GM23338 (cell line): ENCODE results near the gene INPP4A. TPM values are rescaled to one million over a fixed set of nuclear protein-coding genes. Genes with fewer than 3 reads are reported as not detected.

ENCODE experiments used
- ATAC-seq: fragments of 200-7000 bp; cut with Tn5 transposase; 3 replicates; pipeline ENCODE4 v1.9.1; 2020
- DNase-seq: peaks from one replicate; pipeline ENCODE4 v3.0.0-alpha.2; 2015; ENCODE audit warnings: low spot score
- H2AFZ ChIP-seq: fragments of 200-600 bp; sonication (generic); 2 replicates; pipeline ENCODE4 v1.8.0; 2016; ENCODE audit warnings: antibody characterized with exemption, mild to moderate bottlenecking, moderate library complexity
- H3F3A ChIP-seq: fragments of 200-600 bp; sonication (generic); replicated peaks from 2 replicates; pipeline ENCODE4 v1.8.0; 2017; ENCODE audit warnings: antibody characterized with exemption, mixed run types, low read depth
- H3K27ac ChIP-seq: fragments of 200-600 bp; sonication (generic); 2 replicates; pipeline ENCODE4 v1.6.1; 2016; ENCODE audit warnings: low read depth
- H3K27me3 ChIP-seq: fragments of 200-600 bp; sonication (generic); 2 replicates; pipeline ENCODE4 v1.8.0; 2016; ENCODE audit warnings: mild to moderate bottlenecking, mixed run types, moderate library complexity; ENCODE audit not compliant: insufficient read depth
- H3K36me3 ChIP-seq: fragments of 200-600 bp; sonication (generic); 2 replicates; pipeline ENCODE4 v1.8.0; 2016; ENCODE audit warnings: mild to moderate bottlenecking; ENCODE audit not compliant: insufficient read depth
- H3K4me1 ChIP-seq: fragments of 200-600 bp; sonication (generic); 2 replicates; pipeline ENCODE4 v1.8.0; 2016; ENCODE audit warnings: mild to moderate bottlenecking, moderate library complexity; ENCODE audit not compliant: insufficient read depth
- H3K4me2 ChIP-seq: fragments of 200-600 bp; sonication (generic); 2 replicates; pipeline ENCODE4 v1.7.1; 2017; ENCODE audit warnings: mixed run types
- H3K4me3 ChIP-seq: fragments of 200-600 bp; sonication (generic); 2 replicates; pipeline ENCODE4 v1.6.1; 2016; ENCODE audit warnings: mixed run types
- H3K79me2 ChIP-seq: fragments of 200-600 bp; sonication (generic); replicated peaks from 2 replicates; pipeline ENCODE4 v1.8.0; 2017; ENCODE audit warnings: mild to moderate bottlenecking; ENCODE audit not compliant: insufficient read depth
- H3K9me2 ChIP-seq: fragments of 200-600 bp; sonication (generic); 2 replicates; pipeline ENCODE4 v1.8.0; 2017; ENCODE audit not compliant: insufficient read depth
- H4K20me1 ChIP-seq: fragments of 200-600 bp; sonication (generic); replicated peaks from 2 replicates; pipeline ENCODE4 v1.8.0; 2017; ENCODE audit warnings: mild to moderate bottlenecking; ENCODE audit not compliant: insufficient read depth
- H3K27ac Mint-ChIP-seq: 2 replicates; pipeline ENCODE4 v1.8.0; 2020; ENCODE audit warnings: inconsistent platforms, mild to moderate bottlenecking, moderate library complexity, mixed read lengths
- H3K27me3 Mint-ChIP-seq: 3 replicates; pipeline ENCODE4 v1.8.0; 2022; ENCODE audit warnings: low read depth, mild to moderate bottlenecking, moderate library complexity, mixed read lengths, inconsistent platforms; ENCODE audit not compliant: insufficient read depth, poor library complexity
- H3K36me3 Mint-ChIP-seq: 3 replicates; pipeline ENCODE4 v1.8.0; 2021; ENCODE audit warnings: low read depth, mild to moderate bottlenecking, inconsistent platforms, moderate library complexity, mixed read lengths
- H3K4me1 Mint-ChIP-seq: 3 replicates; pipeline ENCODE4 v1.8.0; 2020; ENCODE audit warnings: mild to moderate bottlenecking, inconsistent platforms, mixed read lengths
- H3K4me3 Mint-ChIP-seq: 3 replicates; pipeline ENCODE4 v1.8.0; 2021; ENCODE audit warnings: moderate library complexity, mild to moderate bottlenecking, inconsistent platforms, mixed read lengths
- H3K9me3 Mint-ChIP-seq: 3 replicates; pipeline ENCODE4 v1.8.0; 2020; ENCODE audit warnings: moderate library complexity, mild to moderate bottlenecking, inconsistent platforms, mixed read lengths
- EZH2 ChIP-seq: fragments of 200-600 bp; sonication (generic); IDR thresholded peaks from one replicate; pipeline ENCODE4 v1.8.0; 2017; ENCODE audit warnings: antibody characterized with exemption, mild to moderate bottlenecking, low read depth; ENCODE audit not compliant: unreplicated experiment
- JUNB ChIP-seq: IDR thresholded peaks from one replicate; pipeline ENCODE4 v1.6.1; 2016; ENCODE audit warnings: antibody characterized with exemption; ENCODE audit not compliant: unreplicated experiment
- NANOG ChIP-seq: IDR thresholded peaks from 2 replicates; pipeline ENCODE4 v1.6.1; 2016; ENCODE audit warnings: antibody characterized with exemption, borderline replicate concordance
- REST ChIP-seq: IDR thresholded peaks from one replicate; pipeline ENCODE4 v1.6.1; 2018; ENCODE audit warnings: antibody characterized with exemption; ENCODE audit not compliant: unreplicated experiment
- ZNF114 ChIP-seq: fragments of 250-450 bp; sonication (Bioruptor Pico); IDR thresholded peaks from 2 replicates; pipeline ENCODE4 v1.5.0; 2020; ENCODE audit warnings: mild to moderate bottlenecking, moderate library complexity
- ZNF462 ChIP-seq: fragments of 250-450 bp; sonication (Bioruptor Pico); IDR thresholded peaks from 2 replicates; pipeline ENCODE4 v1.5.0; 2020; ENCODE audit warnings: mild to moderate bottlenecking, moderate library complexity
- polyA plus RNA-seq: library from polyadenylated mRNA; unstranded; fragments of >200 nt; fragmentation: Nextera tagmentation; extraction: Ambion mirVana; gene quantifications from 2 replicates; pipeline ENCODE4 v1.2.1, GENCODE V29; 2016
- total RNA-seq: library from RNA; depleted of rRNA; stranded (reverse); fragments of >200 nt; shearing (Covaris generic); gene quantifications from 2 replicates; pipeline ENCODE4 v1.2.3, GENCODE V29; 2014

The INPP4A gene
- total and polyA plus RNA-seq, 2 experiments from 2014 or later, result 8.5 to 36.9 TPM

GRCh38 chr2:98453083-98453482 lies 8.4 kb downstream of the INPP4A start:
- ATAC-seq (no peak), DNase-seq (no peak)
- Histone ChIP-seq H3K4me1 (peaks cover 43% of the 10 kb centered on the region), H3K27ac (0 out of 2 replicates have a peak overlapping the region, but pooled peaks have one; percentile 8), H3K36me3 (peaks cover 3% of the 10 kb centered on the region; the same call in 1 of the 2 replicates), H3K79me2 (peaks cover 96% of the 10 kb centered on the region), H3K4me2 (no peak overlapping the region), H3F3A (no peaks in the 10 kb centered on the region), H3K27me3 (no peaks in the 10 kb centered on the region), H3K9me2 (no peaks in the 10 kb centered on the region), H4K20me1 (peaks cover 42% of the 10 kb centered on the region), H3K4me3 (no peak overlapping the region), H2AFZ (no peak overlapping the region)
- Mint-ChIP-seq H3K9me3 (no peaks in the 10 kb centered on the region), H3K36me3 (peaks cover 8% of the 10 kb centered on the region; the same call in 2 of the 3 replicates), H3K27ac (peak overlapping the region; percentile 93; the same call in 1 of the 2 replicates), H3K27me3 (peaks cover 1% of the 10 kb centered on the region), H3K4me3 (no peak overlapping the region), H3K4me1 (peaks cover 73% of the 10 kb centered on the region)
- TF ChIP-seq JUNB, result no peak
- no peak for TF ChIP-seq ZNF114 (CRISPR knock-in tag)
- no peak for TF ChIP-seq REST
- no peak for TF ChIP-seq EZH2
- no peak for TF ChIP-seq NANOG
- no peak for TF ChIP-seq ZNF462 (CRISPR knock-in tag)
